ENCODE data around the gene TIPARP.

TIPARP gene

GRCh38 chr3:156635973-156636372 is 38.4 kb upstream of the TIPARP start:
- H3K27ac ChIP-seq: no peak overlapping the region
- CTCF ChIA-PET: interaction anchor here (0.6 kb wide), 1 partner anchor 1794 kb away, joined by 3 read pairs; no protein-coding TSS in a partner anchor
- TF ChIP-seq CTCF (conservative IDR thresholded peaks at IDR 0.05; ENCODE audit: low read depth): no peak
- POLR2A ChIA-PET (ENCODE audit: low non-redundant PET): no interaction called here
- DNase-seq (ENCODE audit: low spot score): no peak

DNA sequence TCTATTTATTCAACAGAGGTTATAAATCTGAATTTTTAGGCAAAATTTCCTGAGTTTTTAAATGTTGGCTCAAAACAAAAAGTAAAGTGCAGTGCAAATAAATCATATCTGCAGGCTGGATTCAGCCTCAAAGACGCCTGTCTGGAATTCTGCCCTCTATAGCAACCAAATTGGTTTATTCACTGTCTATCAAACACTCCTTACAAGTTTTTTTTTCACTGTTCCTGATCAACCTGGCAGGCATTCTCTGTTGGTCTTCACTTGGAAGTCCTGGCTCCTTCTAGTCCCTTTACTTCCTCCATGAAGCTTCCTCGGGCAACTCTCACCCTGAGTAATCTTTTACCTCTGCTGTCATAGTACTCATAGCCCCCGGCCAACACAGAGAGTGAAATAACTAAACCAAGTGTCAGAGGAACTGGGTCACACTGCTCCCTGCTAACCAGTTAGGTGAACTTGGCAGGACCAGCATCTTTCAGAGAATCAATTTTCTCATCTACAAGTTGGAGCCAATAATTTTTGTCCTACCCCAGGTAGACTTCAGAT is 36.8 kb upstream of the TIPARP start:
- no peak overlapping the region for H3K27ac ChIP-seq
- no peak for DNase-seq (ENCODE audit: low spot score)
- CTCF ChIA-PET: interaction anchor here (0.6 kb wide), 1 partner anchor 18 kb away, joined by 3 read pairs; no protein-coding TSS in a partner anchor
- TF ChIP-seq CTCF (conservative IDR thresholded peaks at IDR 0.05; ENCODE audit: low read depth): no peak
- POLR2A ChIA-PET (ENCODE audit: low non-redundant PET): interaction anchor here (1.1 kb wide), 1 partner anchor 11 kb away, joined by 4 read pairs; no protein-coding TSS in a partner anchor

- CTCF ChIA-PET: no interaction called here
- no peak for DNase-seq (ENCODE audit: low spot score)
- no peak for TF ChIP-seq CTCF (conservative IDR thresholded peaks at IDR 0.05; ENCODE audit: low read depth)
- POLR2A ChIA-PET (ENCODE audit: low non-redundant PET): no interaction called here
- H3K27ac ChIP-seq: no peak overlapping the region
Measured at GRCh38 chr3:156638271-156638670, 36.1 kb upstream of the TIPARP start.

- no peak overlapping the region for H3K27ac ChIP-seq
- ChIA-PET CTCF (no interaction called here), POLR2A (ENCODE audit: low non-redundant PET) (no interaction called here)
- no peak for DNase-seq (ENCODE audit: low spot score)
- no peak for TF ChIP-seq CTCF (conservative IDR thresholded peaks at IDR 0.05; ENCODE audit: low read depth)
Measured at GRCh38 chr3:156639414-156640023, 34.9 kb upstream of the TIPARP start.

- H3K27ac ChIP-seq: no peak overlapping the region
- ChIA-PET CTCF (interaction anchor here (0.6 kb wide), 1 partner anchor 718 kb away, joined by 5 read pairs; no protein-coding TSS in a partner anchor), POLR2A (ENCODE audit: low non-redundant PET) (no interaction called here)
- no peak for TF ChIP-seq CTCF (conservative IDR thresholded peaks at IDR 0.05; ENCODE audit: low read depth)
- DNase-seq (ENCODE audit: low spot score): no peak
Measured at GRCh38 chr3:156641618-156641975, 32.8 kb upstream of the TIPARP start.

GRCh38 chr3:156642750-156643728 is 31.4 kb upstream of the TIPARP start:
- H3K27ac ChIP-seq: no peak overlapping the region
- DNase-seq (ENCODE audit: low spot score): no peak
- CTCF ChIA-PET: no interaction called here
- TF ChIP-seq CTCF (conservative IDR thresholded peaks at IDR 0.05; ENCODE audit: low read depth): no peak
- POLR2A ChIA-PET (ENCODE audit: low non-redundant PET): no interaction called here
